ENCODE results near the gene OAT.

OAT gene

DNA sequence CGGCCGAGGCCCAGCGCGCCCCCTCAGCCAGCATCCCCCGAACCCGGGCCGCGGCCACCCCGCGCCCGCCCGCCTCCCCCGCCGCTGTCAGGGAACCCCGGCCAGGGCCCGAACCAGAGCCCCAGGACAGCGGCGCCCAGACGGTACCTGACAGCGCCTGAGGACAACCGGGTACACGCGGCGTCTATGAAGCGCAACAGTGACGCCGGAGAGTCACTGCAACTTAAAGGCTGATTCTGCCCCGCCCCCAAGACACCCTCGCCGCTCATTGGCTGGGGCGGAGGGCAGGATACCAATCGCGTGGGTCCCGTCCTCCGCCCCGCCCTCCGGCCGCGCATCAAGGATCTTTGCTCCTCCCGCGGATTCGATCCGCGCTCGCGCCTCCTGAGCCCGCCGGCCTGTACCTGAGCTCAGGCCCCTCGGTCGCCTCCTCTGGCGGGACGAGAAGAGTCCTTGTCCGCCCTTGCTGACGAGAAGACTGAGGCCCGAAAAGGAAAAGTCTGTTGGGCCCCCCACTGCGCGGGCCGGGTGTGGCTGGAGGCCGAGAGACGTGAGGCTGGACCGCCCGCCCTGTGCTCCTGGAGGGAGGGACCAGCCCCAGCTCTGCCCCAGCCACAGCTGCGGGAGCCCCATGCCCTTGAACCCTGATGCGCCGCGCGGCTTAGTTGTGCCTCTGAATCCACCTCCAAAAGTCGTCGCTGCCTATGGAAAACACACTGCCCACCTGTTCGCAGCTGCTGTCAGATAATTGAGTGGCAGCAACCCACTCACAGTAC is at the start of gene OAT:
TSS of gene OAT (minus strand) at position 198 of the 776 bp plus-strand sequence. CDS start 6,752 bp downstream, outside the sequence.
- peak; percentile 79 for DNase-seq

DNA sequence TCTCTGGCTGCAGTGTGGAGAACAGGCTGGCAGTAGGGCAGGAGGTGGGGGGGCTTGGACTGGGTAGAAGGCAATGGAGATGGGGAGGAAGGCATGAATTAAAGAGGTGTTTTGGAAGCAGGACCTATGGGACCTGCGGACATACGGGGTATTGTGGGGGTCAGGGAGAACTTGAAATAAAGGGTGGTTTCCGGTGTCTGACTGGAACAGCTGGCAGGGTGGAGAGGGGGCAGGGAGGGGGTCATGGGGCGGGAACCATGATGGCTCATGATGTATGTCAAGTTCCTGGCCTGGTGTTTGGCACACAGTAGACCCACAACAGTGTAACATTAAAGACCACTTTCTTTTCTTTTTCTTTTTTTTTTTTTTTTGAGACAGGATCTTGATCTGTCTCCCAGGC is 48.4 kb upstream of the OAT start:
- DNase-seq = no peak

- no peak for DNase-seq
These were observed 47.2 kb upstream of the OAT start for GRCh38 chr10:124465777-124466488.

- DNase-seq = no peak
These were observed 46.5 kb upstream of the OAT start for GRCh38 chr10:124465003-124465776.

- DNase-seq = no peak
These were observed 45.6 kb upstream of the OAT start for GRCh38 chr10:124464028-124464965.

DNA sequence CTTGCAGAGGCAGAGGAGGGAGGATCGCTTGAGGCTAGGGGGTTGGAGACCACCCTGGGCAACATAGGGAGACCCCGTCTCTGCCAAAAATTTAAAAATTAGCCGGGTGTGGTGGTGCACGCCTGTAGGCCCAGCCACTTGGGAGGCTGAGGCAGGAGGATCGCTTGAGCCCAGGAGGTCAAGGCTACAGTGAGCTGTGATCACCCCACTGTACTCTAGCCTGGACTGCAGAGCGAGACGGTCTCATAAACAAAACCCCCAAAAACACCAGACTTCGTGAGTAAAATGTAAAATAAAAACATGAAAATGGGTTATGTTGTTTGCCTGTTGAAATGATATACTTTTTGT is 43.6 kb upstream of the OAT start:
- no peak for DNase-seq

GRCh38 chr10:124461642-124462347 is 43.1 kb upstream of the OAT start, which contains the start of gene LHPP:
Gene LHPP, plus strand, starts transcription at chr10:124461823. Its CDS starts 40 bp downstream, at chr10:124461863.
- no peak for DNase-seq

- no peak for DNase-seq
These were observed 41.4 kb upstream of the OAT start for GRCh38 chr10:124460144-124460543.

DNA sequence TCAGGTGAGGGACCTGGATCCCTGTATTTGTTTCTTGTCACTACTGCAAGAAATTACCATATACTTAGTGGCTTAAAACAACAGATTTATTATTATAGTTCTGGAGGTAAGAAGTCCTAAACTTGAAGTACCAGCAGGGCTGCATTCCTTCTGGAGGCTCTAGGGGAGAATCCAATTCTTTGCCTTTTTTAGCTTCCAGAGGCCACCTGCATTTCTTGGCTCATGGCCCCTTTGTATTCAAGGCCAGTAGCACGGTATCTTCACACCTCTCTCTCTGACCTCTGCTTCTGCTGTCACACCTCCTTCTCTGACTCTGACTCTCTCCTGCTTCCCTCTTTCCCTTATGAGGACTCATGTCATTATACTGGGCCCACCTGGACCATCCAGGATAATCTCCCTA is 40.7 kb upstream of the OAT start:
- no peak for DNase-seq

DNA sequence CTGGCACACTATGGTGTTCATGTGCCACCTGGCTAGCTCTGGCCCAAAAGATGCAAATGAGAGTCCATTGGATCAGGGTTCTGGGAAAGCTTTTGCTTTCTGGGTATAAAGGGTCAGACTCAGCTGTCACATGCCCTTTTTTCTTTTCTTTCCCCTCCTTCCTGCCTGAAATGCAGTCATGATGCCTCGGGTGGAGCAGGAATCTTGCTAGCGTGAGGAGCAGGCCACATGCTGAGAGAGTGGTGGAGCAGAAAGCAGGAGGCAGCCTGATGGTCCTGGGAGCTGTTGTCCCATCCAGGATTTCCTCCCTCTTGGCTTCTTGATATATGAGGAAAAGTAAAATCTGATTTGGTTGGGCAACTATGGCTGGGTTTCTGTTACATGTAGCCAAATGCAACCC is 40.2 kb upstream of the OAT start:
- no peak for DNase-seq

DNA sequence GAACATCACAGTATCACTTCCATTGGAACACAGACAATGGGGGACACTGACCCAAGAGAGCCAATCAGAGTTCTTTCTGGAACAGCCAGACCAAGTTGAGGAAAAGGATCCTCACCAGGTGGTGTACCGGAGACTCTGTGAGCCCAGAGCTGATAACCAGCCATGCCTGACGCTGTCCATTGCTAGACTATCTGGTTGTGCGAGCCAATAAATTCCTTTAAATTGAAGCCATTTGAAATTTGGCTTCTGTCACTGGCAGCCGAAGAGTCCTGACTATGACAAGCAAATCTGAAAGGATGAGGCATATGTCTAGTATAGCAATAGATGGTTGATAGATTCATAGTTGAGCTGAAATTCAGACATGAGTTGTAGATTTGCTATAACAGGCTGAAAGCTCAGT is 39.8 kb upstream of the OAT start:
- no peak for DNase-seq

- DNase-seq = no peak
These were observed 36.7 kb upstream of the OAT start for GRCh38 chr10:124455441-124455840.

- DNase-seq = no peak
These were observed 35.4 kb upstream of the OAT start for GRCh38 chr10:124453960-124454610.

- DNase-seq = no peak
These were observed 32.6 kb upstream of the OAT start for GRCh38 chr10:124451276-124451675.

- DNase-seq = no peak
These were observed 32.0 kb upstream of the OAT start for GRCh38 chr10:124450783-124451057.

DNA sequence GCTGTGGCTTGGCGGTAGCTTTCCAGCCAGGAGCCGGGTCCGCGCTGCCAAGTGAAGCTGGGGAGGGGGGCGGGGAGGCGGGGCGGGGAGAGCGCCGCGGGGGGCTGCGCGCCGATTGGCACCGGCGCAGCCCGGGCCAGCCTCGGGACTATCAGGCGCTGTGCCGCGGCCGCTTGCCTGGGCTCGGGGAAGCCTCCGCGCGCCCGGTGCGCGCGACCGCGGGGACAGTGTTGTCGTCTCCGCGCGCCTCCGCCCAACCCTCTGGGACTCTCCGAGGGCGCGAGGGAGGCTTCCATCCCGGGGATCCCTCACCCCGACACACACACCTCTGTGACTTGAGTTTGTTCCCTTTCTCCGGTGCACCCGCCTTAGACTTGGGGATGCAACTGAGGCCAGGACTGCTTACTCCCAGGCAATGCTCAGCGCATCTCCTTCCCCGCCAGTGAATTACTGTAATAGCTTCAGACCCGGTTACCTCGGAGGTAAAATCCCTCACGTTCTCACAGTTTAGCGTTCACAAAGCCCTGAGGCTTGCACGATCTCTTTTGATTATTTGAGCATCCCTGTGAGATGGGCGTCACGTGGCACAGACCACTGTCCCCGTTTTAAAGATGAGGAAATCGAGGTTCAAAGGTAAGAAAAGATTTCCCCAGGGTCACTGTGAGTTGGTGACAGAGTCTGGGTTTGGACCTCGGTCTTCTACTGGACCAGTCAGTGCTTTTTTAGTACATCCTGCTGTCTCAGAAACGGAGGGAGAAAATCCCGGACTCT is 31.5 kb upstream of the OAT start, which contains the start of gene NKX1-2:
TSS of gene NKX1-2 (minus strand) at position 24 of the 771 bp plus-strand sequence. CDS start 92 bp downstream, outside the sequence.
- no peak for DNase-seq

- DNase-seq = no peak
These were observed 30.7 kb upstream of the OAT start for GRCh38 chr10:124449170-124450011.

DNA sequence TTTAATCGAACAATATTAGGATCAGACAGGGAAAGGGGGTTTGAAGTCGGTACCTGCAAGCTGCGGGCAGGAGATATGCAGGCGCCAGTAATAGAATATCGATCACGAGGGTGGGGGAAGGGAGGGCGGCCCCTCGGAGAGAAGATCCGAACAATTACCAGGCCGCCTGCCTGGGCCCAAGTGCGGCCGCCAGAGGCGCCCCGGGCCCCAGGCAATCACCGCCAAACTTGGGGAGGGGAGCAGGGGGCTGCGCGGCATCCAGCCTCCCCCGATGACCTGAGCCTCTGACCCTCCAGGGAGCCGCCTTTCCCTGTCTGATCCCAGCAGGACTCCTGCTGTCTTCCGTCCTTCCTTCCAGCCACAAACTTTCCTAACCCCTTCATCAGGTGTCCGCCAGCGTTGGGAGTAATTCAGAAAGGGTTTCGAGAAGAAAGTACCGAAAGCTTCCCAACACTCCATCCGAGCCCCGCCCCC is 30.0 kb upstream of the OAT start:
- no peak for DNase-seq

DNA sequence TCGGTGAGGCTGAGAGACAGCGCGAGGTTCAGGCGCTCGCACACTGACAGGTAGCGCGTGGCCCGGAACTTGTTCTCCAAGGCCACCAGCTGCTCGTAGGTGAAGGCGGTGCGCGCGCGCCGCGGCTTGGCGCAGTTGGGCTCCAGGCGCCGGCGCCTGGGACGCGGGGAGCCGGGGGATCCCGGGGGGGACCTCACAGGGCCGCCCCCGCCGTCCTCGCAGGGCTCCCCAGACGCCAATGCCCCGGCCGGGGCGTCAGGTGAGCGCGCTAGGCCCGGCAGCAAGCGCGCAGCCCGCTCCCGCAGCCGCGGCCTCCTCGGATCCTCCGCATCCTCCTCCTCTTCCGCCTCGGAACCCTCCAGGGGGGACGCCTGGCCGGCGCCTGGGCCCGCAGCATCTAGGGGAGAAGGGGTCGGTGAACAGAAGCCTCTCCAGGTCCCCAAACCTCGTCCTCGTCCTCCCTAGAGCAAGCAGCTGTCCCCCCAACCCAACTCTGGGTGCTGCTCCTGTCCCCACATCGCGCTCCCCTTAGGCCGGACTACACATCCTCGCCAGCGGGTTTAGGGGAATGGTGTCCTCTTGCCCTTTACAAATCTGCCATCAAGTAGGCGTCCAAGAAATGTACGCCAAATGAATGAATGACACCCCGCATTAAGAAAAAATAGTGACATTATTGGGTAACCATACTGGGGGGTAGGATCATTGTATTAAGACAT is 29.2 kb upstream of the OAT start:
- DNase-seq = no peak
